IMR-90 (cell line): ENCODE results near the gene IFI27L1. TPM values are rescaled to one million over a fixed set of nuclear protein-coding genes. Genes with fewer than 3 reads are reported as not detected.

Experiments
- ATAC-seq: fragments of 200-7000 bp; cut with Tn5 transposase; 2 replicates; pipeline ENCODE4 v1.9.1; 2020; ENCODE audit warnings: low read depth, mild to moderate bottlenecking, moderate library complexity
- BruUV-seq: library from RNA; stranded (reverse); fragments of 400-500 nt; replicated peaks from 2 replicates; lab custom pipeline; 2021; lab: Mats Ljungman, UMichigan
- CTCF ChIA-PET: fragments of 300-600 bp; formaldehyde crosslinking; extraction: SDS; loops from one replicate; lab custom pipeline; 2021; ENCODE audit warnings: antibody characterized with exemption; lab: Yijun Ruan, JAX
- POLR2A ChIA-PET: fragments of 300-600 bp; sonication (Branson Sonifier 250); formaldehyde crosslinking; loops from one replicate; lab custom pipeline; 2022; ENCODE audit warnings: antibody characterized with exemption; ENCODE audit not compliant: unreplicated experiment; lab: Charles Lee
- DNase-seq: peaks from one replicate; pipeline ENCODE4 v3.0.0; 2013
- H2AFZ ChIP-seq: replicated peaks from 2 replicates; pipeline ENCODE3; 2013; ENCODE audit warnings: low read length, mild to moderate bottlenecking; ENCODE audit not compliant: poor library complexity
- H2AK5ac ChIP-seq: 2 replicates; pipeline ENCODE4 v1.6.1; 2013; ENCODE audit warnings: low read depth, low read length, inconsistent platforms
- H2AK9ac ChIP-seq: replicated peaks from 2 replicates; pipeline ENCODE3; 2013; ENCODE audit warnings: mild to moderate bottlenecking, low read depth, low read length, moderate library complexity; ENCODE audit not compliant: poor library complexity
- H2BK120ac ChIP-seq: 2 replicates; pipeline ENCODE4 v1.6.1; 2013; ENCODE audit warnings: low read depth, low read length, inconsistent platforms
- H2BK15ac ChIP-seq: 3 replicates; pipeline ENCODE4 v1.6.1; 2013; ENCODE audit warnings: low read depth, low read length, inconsistent platforms
- H2BK20ac ChIP-seq: 2 replicates; pipeline ENCODE4 v1.6.1; 2013; ENCODE audit warnings: low read depth, mild to moderate bottlenecking, inconsistent platforms, low read length, moderate library complexity
- H2BK5ac ChIP-seq: 2 replicates; pipeline ENCODE4 v1.6.1; 2013; ENCODE audit warnings: mild to moderate bottlenecking, low read depth, low read length, inconsistent platforms; ENCODE audit not compliant: poor library complexity, severe bottlenecking
- H3K14ac ChIP-seq: replicated peaks from 2 replicates; pipeline ENCODE4 v1.6.1; 2013; ENCODE audit warnings: low read depth, low read length, inconsistent platforms
- H3K18ac ChIP-seq: 2 replicates; pipeline ENCODE4 v1.6.1; 2013; ENCODE audit warnings: low read depth, low read length, control low read depth
- H3K23ac ChIP-seq: 2 replicates; pipeline ENCODE4 v1.6.1; 2013; ENCODE audit warnings: low read depth, low read length, inconsistent platforms
- H3K27ac ChIP-seq: 2 replicates; pipeline ENCODE4 v1.5.1; 2013; ENCODE audit warnings: mild to moderate bottlenecking, control low read depth, low read length; ENCODE audit not compliant: insufficient read depth
- H3K27me3 ChIP-seq: 2 replicates; pipeline ENCODE4 v1.6.1; 2013; ENCODE audit warnings: low read length; ENCODE audit not compliant: control insufficient read depth, insufficient read depth
- H3K36me3 ChIP-seq: 2 replicates; pipeline ENCODE4 v1.6.1; 2013; ENCODE audit warnings: low read length, mixed read lengths; ENCODE audit not compliant: control insufficient read depth, insufficient read depth
- H3K4ac ChIP-seq: 2 replicates; pipeline ENCODE4 v1.6.1; 2013; ENCODE audit warnings: low read depth, low read length, inconsistent platforms
- H3K4me1 ChIP-seq: 2 replicates; pipeline ENCODE4 v1.6.1; 2013; ENCODE audit warnings: low read length, mixed read lengths; ENCODE audit not compliant: control insufficient read depth, insufficient read depth
- H3K4me2 ChIP-seq: 2 replicates; pipeline ENCODE4 v1.6.1; 2013; ENCODE audit warnings: low read depth, mild to moderate bottlenecking, control low read depth, low read length, moderate library complexity
- H3K4me3 ChIP-seq: 2 replicates; pipeline ENCODE4 v1.5.1; 2013; ENCODE audit warnings: low read depth, mild to moderate bottlenecking, control low read depth, low read length, moderate library complexity; ENCODE audit not compliant: insufficient read depth
- H3K56ac ChIP-seq: 2 replicates; pipeline ENCODE4 v1.6.1; 2013; ENCODE audit warnings: low read length, inconsistent platforms; ENCODE audit not compliant: insufficient read depth; ENCODE audit errors: extremely low read depth
- H3K79me1 ChIP-seq, 2 experiments: 2 replicates each; pipeline ENCODE4 v1.6.1; 2013; ENCODE audit warnings: low read length in 2 of 2, inconsistent platforms in 1 of 2, low read depth in 1 of 2
- H3K9ac ChIP-seq: 2 replicates; pipeline ENCODE4 v1.6.1; 2013; ENCODE audit warnings: low read depth, low read length, control low read depth
- H3K9me1 ChIP-seq: 2 replicates; pipeline ENCODE4 v1.6.1; 2013; ENCODE audit warnings: low read length, inconsistent platforms; ENCODE audit not compliant: insufficient read depth
- H3K9me3 ChIP-seq: 2 replicates; pipeline ENCODE4 v1.6.1; 2013; ENCODE audit warnings: low read length; ENCODE audit not compliant: control insufficient read depth, insufficient read depth
- H4K20me1 ChIP-seq: 2 replicates; pipeline ENCODE4 v1.6.1; 2013; ENCODE audit warnings: low read length, inconsistent platforms; ENCODE audit not compliant: insufficient read depth
- H4K5ac ChIP-seq: 2 replicates; pipeline ENCODE4 v1.6.1; 2013; ENCODE audit warnings: mild to moderate bottlenecking, low read depth, low read length, control low read depth
- H4K8ac ChIP-seq, 2 experiments: 2 replicates each; pipeline ENCODE4 v1.6.1; 2013; ENCODE audit warnings: low read depth in 2 of 2, low read length in 2 of 2, control low read depth in 1 of 2, inconsistent platforms in 1 of 2
- H4K91ac ChIP-seq: 2 replicates; pipeline ENCODE4 v1.6.1; 2013; ENCODE audit warnings: low read depth, low read length, inconsistent platforms; ENCODE audit not compliant: insufficient read depth
- FOS ChIP-seq: fragments of 150-350 bp; IDR thresholded peaks from 2 replicates; pipeline ENCODE4 v1.6.1; 2016; ENCODE audit warnings: low read depth, low read length
- MAZ ChIP-seq: IDR thresholded peaks from 2 replicates; pipeline ENCODE4 v1.6.1; 2012; ENCODE audit warnings: low read depth, mild to moderate bottlenecking, low read length, improper control_type of control experiment, moderate library complexity, borderline replicate concordance
- MXI1 ChIP-seq: IDR thresholded peaks from 2 replicates; pipeline ENCODE4 v1.6.1; 2012; ENCODE audit warnings: low read depth, mild to moderate bottlenecking, low read length, moderate library complexity, borderline replicate concordance
- WGBS, 2 experiments: methylation state at CpG; one replicate each; pipeline versions ENCODE4 v1.1.5 to v1.1.7; 2013; ENCODE audit warnings: missing lambda C conversion rate in 2 of 2; ENCODE audit not compliant: insufficient read length in 1 of 2; ENCODE audit errors: extremely low coverage in 2 of 2; 5-methylcytosine and 5-hydroxymethylcytosine counted together
- dilution Hi-C: fragments of 300-500 bp; cut with HindIII; formaldehyde crosslinking; loops from one replicate; pipeline ENCODE4 v1.14.3; 2018; ENCODE audit warnings: low sequenced_read_pairs; ENCODE audit not compliant: unreplicated experiment
- in situ Hi-C: fragments of 300-500 bp; cut with MboI; formaldehyde crosslinking; loops from 3 replicates; pipeline ENCODE4 v1.14.3; 2019; ENCODE audit warnings: low sequenced_read_pairs, inconsistent platforms, mixed read lengths
- intact Hi-C: fragments of 100-400 bp; cut with micrococcal nuclease; formaldehyde crosslinking; loops from 2 replicates; pipeline ENCODE4 v1.10.0; 2022
- polyA plus RNA-seq, 3 experiments: library from polyadenylated mRNA; depleted of rRNA; stranded (reverse); fragments of >200 nt; gene quantifications; 2 replicates each; pipeline ENCODE4 v1.2.3, GENCODE V29; 2012; ENCODE audit warnings: low replicate concordance in 1 of 3
- total RNA-seq: library from RNA; depleted of rRNA; stranded (reverse); fragments of >200 nt; gene quantifications from 2 replicates; pipeline ENCODE4 v1.2.3, GENCODE V29; 2012

The IFI27L1 gene
- total and polyA plus RNA-seq, 2 of the 4 experiments (the other 2 are of a cell fraction): 13.3 to 24.3 TPM

GRCh38 chr14:94031883-94032279, 49.2 kb upstream of the IFI27L1 start:
- no peak overlapping the region for H2BK120ac ChIP-seq
- DNase-seq (no peak), ATAC-seq (no peak)
- no peak overlapping the region for H3K9ac ChIP-seq
- H3K36me3 ChIP-seq: no peaks in the 10 kb centered on the region
- H2AK9ac ChIP-seq: no peak overlapping the region
- H3K4ac ChIP-seq: no peak overlapping the region
- no peak overlapping the region for H2BK5ac ChIP-seq
- H3K27ac ChIP-seq: no peak overlapping the region
- H2BK15ac ChIP-seq: no peak overlapping the region
- H3K4me2 ChIP-seq: no peak overlapping the region
- ChIA-PET POLR2A (no interaction called here), CTCF (interaction anchor here (0.6 to 6.7 kb wide), 2 partner anchors 105 to 148 kb away, joined by 3 to 68 read pairs; no protein-coding TSS in a partner anchor)
- no peak overlapping the region for H2BK20ac ChIP-seq
- H3K4me3 ChIP-seq: no peak overlapping the region
- H3K4me1 ChIP-seq: no peaks in the 10 kb centered on the region; the same call in 1 of the 2 replicates
- H3K23ac ChIP-seq: no peak overlapping the region
- 0 out of 2 replicates have a peak, but pooled peaks cover 4% of the 10 kb centered on the region for H3K9me1 ChIP-seq
- H4K5ac ChIP-seq: no peak overlapping the region
- no peak overlapping the region for H3K56ac ChIP-seq
- no peak overlapping the region for H3K18ac ChIP-seq
- H3K9me3 ChIP-seq: no peaks in the 10 kb centered on the region
- no peak overlapping the region for H2AK5ac ChIP-seq
- H4K91ac ChIP-seq: no peak overlapping the region
- no peak overlapping the region for H2AFZ ChIP-seq
- intact Hi-C loops (no loop called here), in situ Hi-C loops (no loop called here), dilution Hi-C loops (no loop called here)
- no peak for TF ChIP-seq MAZ
- no peak for TF ChIP-seq FOS
- TF ChIP-seq MXI1: no peak
- BruUV-seq: no TSS peak
- H3K79me1 ChIP-seq: peaks cover 0 to 3% of the 10 kb centered on the region in 2 experiments; a peak in 1 of 4 replicates
- H3K14ac ChIP-seq: no peak overlapping the region
- no peaks in the 10 kb centered on the region for H3K27me3 ChIP-seq
- no peaks in the 10 kb centered on the region; the same call in 1 of the 2 replicates for H4K20me1 ChIP-seq
- no peak overlapping the region for H4K8ac ChIP-seq
- whole genome bisulfite sequencing, 2 experiments: no CpG with 5 or more reads among the region's 7 CpGs
